H1 (cell line): ENCODE results near the gene CLEC1B. TPM values are rescaled to one million over a fixed set of nuclear protein-coding genes. Genes with fewer than 3 reads are reported as not detected.

Source experiments
- CHD7 ChIP-seq: fragments of 300-600 bp; sonication (generic); IDR thresholded peaks from 2 replicates; pipeline ENCODE4 v1.7.1; 2012; ENCODE audit warnings: low read length, moderate library complexity, mild to moderate bottlenecking, inconsistent platforms; ENCODE audit not compliant: insufficient replicate concordance
- HDAC6 ChIP-seq: IDR thresholded peaks from one replicate; pipeline ENCODE4 v1.7.1; 2012; ENCODE audit warnings: low read depth, mild to moderate bottlenecking, inconsistent platforms, low read length, moderate library complexity
- KDM1A ChIP-seq: fragments of 200-600, 300-600 bp; sonication (generic); IDR thresholded peaks from 2 replicates; pipeline ENCODE4 v1.7.1; 2016; ENCODE audit warnings: mild to moderate bottlenecking, low read length, borderline replicate concordance
- RAD21 ChIP-seq, 2 experiments: IDR thresholded peaks in 1 of 2; conservative IDR thresholded peaks in 1 of 2; 2 replicates each; pipeline ENCODE4 v1.6.1; 2011; ENCODE audit warnings: low read depth in 2 of 2, low read length in 2 of 2, improper control_type of control experiment in 1 of 2, inconsistent platforms in 1 of 2, mild to moderate bottlenecking in 1 of 2, moderate library complexity in 1 of 2
- SUZ12 ChIP-seq: fragments of 200-600 bp; sonication (generic); IDR thresholded peaks from 2 replicates; pipeline ENCODE4 v1.6.1; 2012; ENCODE audit warnings: mild to moderate bottlenecking, inconsistent platforms, low read length, moderate library complexity, mixed read lengths
- TCF12 ChIP-seq: IDR thresholded peaks from 2 replicates; pipeline ENCODE4 v1.6.1; 2011; ENCODE audit warnings: low read depth, mild to moderate bottlenecking, low read length
- YY1 ChIP-seq: IDR thresholded peaks from 2 replicates; pipeline ENCODE4 v1.6.1; 2011; ENCODE audit warnings: low read depth, mild to moderate bottlenecking, low read length
- polyA plus RNA-seq, 7 experiments: library from polyadenylated mRNA; depleted of rRNA in 3 of 7; stranded (reverse) in 5 of 7; unstranded in 2 of 7; fragments of >200 nt in 5 of 7; fragments of 200-250 nt in 2 of 7; gene quantifications; 1 replicate in 5 of 7; 2 replicates in 1 of 7; 4 replicates in 1 of 7; pipeline versions ENCODE4 v1.2.1 to v1.2.3, GENCODE V29; 2011 to 2013; ENCODE audit warnings: missing spikeins in 2 of 7, mixed read lengths in 2 of 7
- total RNA-seq: library from RNA; stranded (reverse); fragmentation: NEBNext Ultra II Directional; extraction: Animal tissue kit (Norgen Biotek cat#: 25700); gene quantifications from 2 replicates; pipeline ENCODE4 v1.2.1, GENCODE V29; 2021

CLEC1B gene
- total and polyA plus RNA-seq, 2 of the 8 experiments (the other 6 are each of a cell fraction or from before 2014, with no cell fraction given): not detected

- TF ChIP-seq CHD7 (no peak), YY1 (no peak), KDM1A (no peak), RAD21 (IDR thresholded peaks at IDR 0.05 in 1 of 2, conservative IDR thresholded peaks at IDR 0.05 in 1 of 2; ENCODE audit: low read depth in 2 of 2, low read length in 2 of 2) (no peak), TCF12 (no peak), HDAC6 (no peak), SUZ12 (no peak)
These were observed 41.1 kb downstream of the CLEC1B start (continued) for GRCh38 chr12:9957834-9958233.
